K562 (cell line): ENCODE results near the gene KRT14.

Source experiments
- FOXJ3 ChIP-seq: sonication (generic); formaldehyde crosslinking; IDR thresholded peaks from 2 replicates; pipeline ENCODE4 v1.4.0; 2020; ENCODE audit warnings: mild to moderate bottlenecking, missing genetic modification reagents
- HDAC8 ChIP-seq: fragments of 450-650 bp; IDR thresholded peaks from 2 replicates; pipeline ENCODE4 v1.6.1; 2016; ENCODE audit warnings: mild to moderate bottlenecking, missing genetic modification characterization, moderate library complexity, missing compliant biosample characterization
- KAT7 ChIP-seq: sonication (generic); formaldehyde crosslinking; IDR thresholded peaks from 2 replicates; pipeline ENCODE4 v1.8.0; 2022; ENCODE audit warnings: missing genetic modification reagents, mild to moderate bottlenecking, borderline replicate concordance
- MED1 ChIP-seq: sonication (generic); formaldehyde crosslinking; IDR thresholded peaks from 2 replicates; pipeline ENCODE4 v1.8.1; 2023; ENCODE audit warnings: missing genetic modification reagents, borderline replicate concordance
- MTF1 ChIP-seq: fragments of 250-450 bp; sonication (Bioruptor Pico); IDR thresholded peaks from 2 replicates; pipeline ENCODE4 v1.9.0; 2021; ENCODE audit warnings: moderate library complexity, mild to moderate bottlenecking, inconsistent platforms, borderline replicate concordance
- RAD51 ChIP-seq: fragments of 450-650 bp; IDR thresholded peaks from 2 replicates; pipeline ENCODE4 v1.7.1; 2016; ENCODE audit warnings: low read depth, mild to moderate bottlenecking, borderline replicate concordance
- RBM14 ChIP-seq: fragments of 200-400 bp; formaldehyde crosslinking; IDR thresholded peaks from 2 replicates; pipeline ENCODE4 v1.6.1; 2018; ENCODE audit warnings: low read depth, mild to moderate bottlenecking, low read length, moderate library complexity, borderline replicate concordance; ENCODE audit not compliant: insufficient read depth
- TARDBP ChIP-seq: fragments of 450-650 bp; IDR thresholded peaks from 2 replicates; pipeline ENCODE4 v1.6.1; 2016
- TEAD4 ChIP-seq, 2 experiments: sonication (generic) in 1 of 2; formaldehyde crosslinking in 1 of 2; IDR thresholded peaks; 2 replicates each; pipeline versions ENCODE4 v1.6.1 to v1.8.0; 2012 to 2022; ENCODE audit warnings: borderline replicate concordance in 1 of 2, inconsistent platforms in 1 of 2, low read length in 1 of 2, mild to moderate bottlenecking in 1 of 2, missing genetic modification reagents in 1 of 2
- TF ChIP-seq, protein P1 (sequence below), 3 experiments: IDR thresholded peaks in 2 of 3; conservative IDR thresholded peaks in 1 of 3; 2 replicates each; pipeline ENCODE4 v1.5.1; 2011 to 2012; ENCODE audit warnings: low read length in 3 of 3, mild to moderate bottlenecking in 3 of 3, control low read depth in 2 of 3, improper control_type of control experiment in 1 of 3, inconsistent platforms in 1 of 3, low read depth in 1 of 3, mixed read lengths in 1 of 3, moderate library complexity in 1 of 3; ENCODE audit not compliant: insufficient read depth in 2 of 3
- TF ChIP-seq, protein P2 (sequence below): sonication (generic); formaldehyde crosslinking; IDR thresholded peaks from 2 replicates; pipeline ENCODE4 v1.8.0; 2023; ENCODE audit warnings: missing genetic modification reagents, mild to moderate bottlenecking, borderline replicate concordance
- TF ChIP-seq, protein P3 (sequence below): fragments of 450-650 bp; IDR thresholded peaks from 2 replicates; pipeline ENCODE4 v1.6.1; 2018; ENCODE audit not compliant: partially characterized antibody

DNA sequence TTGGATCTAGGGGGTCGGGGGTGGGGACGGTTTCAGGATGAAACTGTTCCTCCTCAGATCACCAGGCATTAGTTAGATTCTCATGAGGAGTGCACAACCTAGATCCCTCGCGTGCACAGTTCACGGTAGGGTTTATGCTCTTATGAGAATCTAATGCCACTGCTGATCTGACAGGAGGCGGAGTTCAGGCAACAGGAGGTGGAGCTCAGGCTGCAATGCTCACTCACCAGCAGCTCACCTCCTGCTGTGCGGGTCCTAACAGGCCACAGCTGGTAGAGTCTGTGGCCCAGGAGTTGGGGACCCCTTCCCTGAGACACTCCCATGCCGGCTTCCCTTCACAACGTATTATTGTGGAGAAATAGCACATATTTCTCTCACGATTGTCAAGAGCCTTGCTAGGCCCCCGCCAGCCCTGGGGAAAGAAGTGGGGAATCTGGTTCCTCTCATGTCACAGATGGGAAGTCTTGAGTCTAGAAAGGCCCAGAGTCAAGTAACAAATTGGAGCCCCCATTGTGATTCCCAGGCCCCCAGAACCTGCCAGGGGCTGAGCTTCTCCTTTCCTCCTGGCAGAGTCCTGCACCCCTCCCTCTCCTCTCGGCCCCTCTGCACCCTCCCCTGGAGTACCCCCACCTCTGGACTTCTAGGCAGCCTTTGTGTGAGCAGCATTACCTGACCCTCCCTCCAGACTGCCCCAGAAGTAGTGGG, 6.1 kb upstream of the KRT14 start:
- TF ChIP-seq MTF1 (no peak), KAT7 (no peak), TARDBP (no peak), RAD51 (no peak), FOXJ3 (CRISPR knock-in tag) (no peak), RBM14 (no peak), MED1 (CRISPR knock-in tag) (no peak), HDAC8 (no peak), TEAD4 (IDR thresholded peaks at IDR 0.05; ENCODE audit: low read length) (no peak), TEAD4 (CRISPR knock-in tag; IDR thresholded peaks at IDR 0.05; ENCODE audit: borderline replicate concordance) (no peak)
- TF ChIP-seq, protein P1, sequence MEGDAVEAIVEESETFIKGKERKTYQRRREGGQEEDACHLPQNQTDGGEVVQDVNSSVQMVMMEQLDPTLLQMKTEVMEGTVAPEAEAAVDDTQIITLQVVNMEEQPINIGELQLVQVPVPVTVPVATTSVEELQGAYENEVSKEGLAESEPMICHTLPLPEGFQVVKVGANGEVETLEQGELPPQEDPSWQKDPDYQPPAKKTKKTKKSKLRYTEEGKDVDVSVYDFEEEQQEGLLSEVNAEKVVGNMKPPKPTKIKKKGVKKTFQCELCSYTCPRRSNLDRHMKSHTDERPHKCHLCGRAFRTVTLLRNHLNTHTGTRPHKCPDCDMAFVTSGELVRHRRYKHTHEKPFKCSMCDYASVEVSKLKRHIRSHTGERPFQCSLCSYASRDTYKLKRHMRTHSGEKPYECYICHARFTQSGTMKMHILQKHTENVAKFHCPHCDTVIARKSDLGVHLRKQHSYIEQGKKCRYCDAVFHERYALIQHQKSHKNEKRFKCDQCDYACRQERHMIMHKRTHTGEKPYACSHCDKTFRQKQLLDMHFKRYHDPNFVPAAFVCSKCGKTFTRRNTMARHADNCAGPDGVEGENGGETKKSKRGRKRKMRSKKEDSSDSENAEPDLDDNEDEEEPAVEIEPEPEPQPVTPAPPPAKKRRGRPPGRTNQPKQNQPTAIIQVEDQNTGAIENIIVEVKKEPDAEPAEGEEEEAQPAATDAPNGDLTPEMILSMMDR (IDR thresholded peaks at IDR 0.05 in 2 of 3, conservative IDR thresholded peaks at IDR 0.05 in 1 of 3; ENCODE audit: insufficient read depth in 2 of 3, low read depth in 1 of 3, low read length in 3 of 3) = no peak
- TF ChIP-seq, protein P2, sequence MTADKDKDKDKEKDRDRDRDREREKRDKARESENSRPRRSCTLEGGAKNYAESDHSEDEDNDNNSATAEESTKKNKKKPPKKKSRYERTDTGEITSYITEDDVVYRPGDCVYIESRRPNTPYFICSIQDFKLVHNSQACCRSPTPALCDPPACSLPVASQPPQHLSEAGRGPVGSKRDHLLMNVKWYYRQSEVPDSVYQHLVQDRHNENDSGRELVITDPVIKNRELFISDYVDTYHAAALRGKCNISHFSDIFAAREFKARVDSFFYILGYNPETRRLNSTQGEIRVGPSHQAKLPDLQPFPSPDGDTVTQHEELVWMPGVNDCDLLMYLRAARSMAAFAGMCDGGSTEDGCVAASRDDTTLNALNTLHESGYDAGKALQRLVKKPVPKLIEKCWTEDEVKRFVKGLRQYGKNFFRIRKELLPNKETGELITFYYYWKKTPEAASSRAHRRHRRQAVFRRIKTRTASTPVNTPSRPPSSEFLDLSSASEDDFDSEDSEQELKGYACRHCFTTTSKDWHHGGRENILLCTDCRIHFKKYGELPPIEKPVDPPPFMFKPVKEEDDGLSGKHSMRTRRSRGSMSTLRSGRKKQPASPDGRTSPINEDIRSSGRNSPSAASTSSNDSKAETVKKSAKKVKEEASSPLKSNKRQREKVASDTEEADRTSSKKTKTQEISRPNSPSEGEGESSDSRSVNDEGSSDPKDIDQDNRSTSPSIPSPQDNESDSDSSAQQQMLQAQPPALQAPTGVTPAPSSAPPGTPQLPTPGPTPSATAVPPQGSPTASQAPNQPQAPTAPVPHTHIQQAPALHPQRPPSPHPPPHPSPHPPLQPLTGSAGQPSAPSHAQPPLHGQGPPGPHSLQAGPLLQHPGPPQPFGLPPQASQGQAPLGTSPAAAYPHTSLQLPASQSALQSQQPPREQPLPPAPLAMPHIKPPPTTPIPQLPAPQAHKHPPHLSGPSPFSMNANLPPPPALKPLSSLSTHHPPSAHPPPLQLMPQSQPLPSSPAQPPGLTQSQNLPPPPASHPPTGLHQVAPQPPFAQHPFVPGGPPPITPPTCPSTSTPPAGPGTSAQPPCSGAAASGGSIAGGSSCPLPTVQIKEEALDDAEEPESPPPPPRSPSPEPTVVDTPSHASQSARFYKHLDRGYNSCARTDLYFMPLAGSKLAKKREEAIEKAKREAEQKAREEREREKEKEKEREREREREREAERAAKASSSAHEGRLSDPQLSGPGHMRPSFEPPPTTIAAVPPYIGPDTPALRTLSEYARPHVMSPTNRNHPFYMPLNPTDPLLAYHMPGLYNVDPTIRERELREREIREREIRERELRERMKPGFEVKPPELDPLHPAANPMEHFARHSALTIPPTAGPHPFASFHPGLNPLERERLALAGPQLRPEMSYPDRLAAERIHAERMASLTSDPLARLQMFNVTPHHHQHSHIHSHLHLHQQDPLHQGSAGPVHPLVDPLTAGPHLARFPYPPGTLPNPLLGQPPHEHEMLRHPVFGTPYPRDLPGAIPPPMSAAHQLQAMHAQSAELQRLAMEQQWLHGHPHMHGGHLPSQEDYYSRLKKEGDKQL = no peak
- TF ChIP-seq, protein P3, sequence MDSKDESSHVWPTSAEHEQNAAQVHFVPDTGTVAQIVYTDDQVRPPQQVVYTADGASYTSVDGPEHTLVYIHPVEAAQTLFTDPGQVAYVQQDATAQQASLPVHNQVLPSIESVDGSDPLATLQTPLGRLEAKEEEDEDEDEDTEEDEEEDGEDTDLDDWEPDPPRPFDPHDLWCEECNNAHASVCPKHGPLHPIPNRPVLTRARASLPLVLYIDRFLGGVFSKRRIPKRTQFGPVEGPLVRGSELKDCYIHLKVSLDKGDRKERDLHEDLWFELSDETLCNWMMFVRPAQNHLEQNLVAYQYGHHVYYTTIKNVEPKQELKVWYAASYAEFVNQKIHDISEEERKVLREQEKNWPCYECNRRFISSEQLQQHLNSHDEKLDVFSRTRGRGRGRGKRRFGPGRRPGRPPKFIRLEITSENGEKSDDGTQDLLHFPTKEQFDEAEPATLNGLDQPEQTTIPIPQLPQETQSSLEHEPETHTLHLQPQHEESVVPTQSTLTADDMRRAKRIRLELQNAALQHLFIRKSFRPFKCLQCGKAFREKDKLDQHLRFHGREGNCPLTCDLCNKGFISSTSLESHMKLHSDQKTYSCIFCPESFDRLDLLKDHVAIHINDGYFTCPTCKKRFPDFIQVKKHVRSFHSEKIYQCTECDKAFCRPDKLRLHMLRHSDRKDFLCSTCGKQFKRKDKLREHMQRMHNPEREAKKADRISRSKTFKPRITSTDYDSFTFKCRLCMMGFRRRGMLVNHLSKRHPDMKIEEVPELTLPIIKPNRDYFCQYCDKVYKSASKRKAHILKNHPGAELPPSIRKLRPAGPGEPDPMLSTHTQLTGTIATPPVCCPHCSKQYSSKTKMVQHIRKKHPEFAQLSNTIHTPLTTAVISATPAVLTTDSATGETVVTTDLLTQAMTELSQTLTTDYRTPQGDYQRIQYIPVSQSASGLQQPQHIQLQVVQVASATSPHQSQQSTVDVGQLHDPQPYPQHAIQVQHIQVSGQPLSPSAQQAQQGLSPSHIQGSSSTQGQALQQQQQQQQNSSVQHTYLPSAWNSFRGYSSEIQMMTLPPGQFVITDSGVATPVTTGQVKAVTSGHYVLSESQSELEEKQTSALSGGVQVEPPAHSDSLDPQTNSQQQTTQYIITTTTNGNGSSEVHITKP = no peak
